T-cell (primary cell): ENCODE measurements around the gene ARL1. TPM values are rescaled to one million over a fixed set of nuclear protein-coding genes. Genes with fewer than 3 reads are reported as not detected.

ENCODE experiments used
- ATAC-seq, 4 experiments: fragments of 200-7000 bp in 3 of 4; fragments of 150-1000 bp in 1 of 4; cut with Tn5 transposase; replicated peaks in 1 of 4; 1 replicate in 3 of 4; 2 replicates in 1 of 4; pipeline ENCODE4 v1.10.0; 2021; ENCODE audit warnings: moderate library complexity in 3 of 4, mild to moderate bottlenecking in 2 of 4, moderate number of reproducible peaks in 1 of 4
- CTCF ChIA-PET, 2 donors: fragments of 300-600 bp; sonication (Branson Sonifier 250); formaldehyde crosslinking; loops; one replicate each; lab custom pipeline; 2022; ENCODE audit warnings: antibody characterized with exemption in 2 of 2; lab: Charles Lee
- POLR2A ChIA-PET, 2 donors: fragments of 300-600 bp; sonication (Branson Sonifier 250); formaldehyde crosslinking; loops; one replicate each; lab custom pipeline; 2022; ENCODE audit warnings: antibody characterized with exemption in 2 of 2; lab: Charles Lee
- DNase-seq, 35 experiments: peaks; one replicate each; pipeline versions ENCODE4 v3.0.0 to v3.0.0-alpha.2; 2013 to 2023
- H3K27ac ChIP-seq: one replicate; pipeline ENCODE4 v1.5.1; 2013; ENCODE audit warnings: low read length
- H3K27me3 ChIP-seq, 2 experiments: replicated peaks in 1 of 2; 1 replicate in 1 of 2; 2 replicates in 1 of 2; pipeline versions ENCODE4 v1.6.1 to v1.7.0; 2013; ENCODE audit warnings: low read length in 1 of 2, mixed read lengths in 1 of 2; ENCODE audit not compliant: control insufficient read depth in 2 of 2, insufficient read depth in 2 of 2; ENCODE audit errors: extremely low read depth in 1 of 2
- H3K36me3 ChIP-seq, 2 donors: 1 replicate in 1 of 2; 2 replicates in 1 of 2; pipeline versions ENCODE4 v1.6.1 to v1.7.0; 2013; ENCODE audit warnings: low read length in 1 of 2; ENCODE audit not compliant: control insufficient read depth in 2 of 2, insufficient read depth in 1 of 2; ENCODE audit errors: extremely low read depth in 1 of 2
- H3K4me1 ChIP-seq, 2 experiments: 1 replicate in 1 of 2; 2 replicates in 1 of 2; pipeline versions ENCODE4 v1.6.1 to v1.7.0; 2013; ENCODE audit warnings: low read length in 2 of 2, mixed read lengths in 1 of 2; ENCODE audit not compliant: insufficient read depth in 2 of 2, control insufficient read depth in 1 of 2; ENCODE audit errors: extremely low read depth in 1 of 2
- H3K4me3 ChIP-seq, 2 donors: 1 replicate in 1 of 2; 2 replicates in 1 of 2; pipeline versions ENCODE4 v1.5.1 to v1.7.0; 2013; ENCODE audit warnings: mild to moderate bottlenecking in 2 of 2, low read length in 1 of 2, moderate library complexity in 1 of 2; ENCODE audit not compliant: control insufficient read depth in 1 of 2; ENCODE audit errors: extremely low read depth in 1 of 2
- H3K9me3 ChIP-seq: 2 replicates; pipeline ENCODE4 v1.7.0; 2013
- H3K27ac Mint-ChIP-seq, 2 donors: one replicate each; pipeline ENCODE4 v1.8.0; 2020 to 2021; ENCODE audit warnings: mild to moderate bottlenecking in 2 of 2, mixed read lengths in 2 of 2
- H3K27me3 Mint-ChIP-seq, 2 donors: one replicate each; pipeline ENCODE4 v1.8.0; 2021 to 2022; ENCODE audit warnings: mixed read lengths in 2 of 2
- H3K36me3 Mint-ChIP-seq: one replicate; pipeline ENCODE4 v1.8.0; 2021; ENCODE audit warnings: mixed read lengths
- H3K4me1 Mint-ChIP-seq, 3 donors: one replicate each; pipeline ENCODE4 v1.8.0; 2020 to 2022; ENCODE audit warnings: mixed read lengths in 3 of 3, mild to moderate bottlenecking in 1 of 3
- H3K4me3 Mint-ChIP-seq, 3 donors: one replicate each; pipeline ENCODE4 v1.8.0; 2020 to 2022; ENCODE audit warnings: mild to moderate bottlenecking in 3 of 3, mixed read lengths in 3 of 3, moderate library complexity in 3 of 3
- H3K9me3 Mint-ChIP-seq, 3 donors: one replicate each; pipeline ENCODE4 v1.8.0; 2020 to 2022; ENCODE audit warnings: mixed read lengths in 3 of 3
- WGBS: methylation state at CpG from one replicate; pipeline ENCODE4 v1.1.5; 2013; ENCODE audit warnings: missing lambda C conversion rate; ENCODE audit not compliant: insufficient coverage; 5-methylcytosine and 5-hydroxymethylcytosine counted together
- total RNA-seq, 35 experiments: library from RNA in 6 of 35; stranded (reverse) in 6 of 35; fragments of 120-200 nt in 1 of 35; gene quantifications; one replicate each; pipeline versions ENCODE4 v1.2.1 to v1.2.4 and lab custom pipeline; 2013 to 2026

ARL1 gene
- total RNA-seq, 5 donors from 2014 or later (not counting 1 experiment from before 2014, with no cell fraction given): 27.9 to 36.2 (median 32.3) TPM

DNA sequence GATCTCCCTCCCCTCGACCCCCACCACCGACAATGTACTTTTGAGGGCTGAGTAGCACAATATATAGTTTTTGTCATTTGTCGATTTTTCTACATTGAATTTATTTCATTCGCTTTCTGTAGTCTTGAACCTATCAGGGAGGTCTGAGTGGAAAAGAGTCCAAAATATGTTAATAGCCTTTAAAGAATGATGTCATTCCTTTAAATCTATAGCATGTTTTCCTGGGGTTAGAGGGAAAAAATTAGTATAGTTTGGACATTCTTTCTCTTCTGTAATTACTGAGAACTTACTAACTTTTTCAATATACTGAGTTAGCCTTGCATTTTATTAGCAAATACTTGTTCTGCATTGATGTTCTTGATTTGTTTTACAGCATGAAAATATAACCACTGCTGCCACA, 55.9 kb downstream of the ARL1 start:
- H3K9me3 Mint-ChIP-seq: peaks cover 2 to 9% (median 3%) of the 10 kb centered on the region in 3 donors
- DNase-seq: no peak
- H3K4me1 Mint-ChIP-seq: no peaks in the 10 kb centered on the region
- Histone ChIP-seq H3K27ac (no peak overlapping the region), H3K4me3 (no peak overlapping the region), H3K9me3 (no peaks in the 10 kb centered on the region), H3K36me3 (peaks cover 13 to 55% of the 10 kb centered on the region in 2 donors), H3K27me3 (no peaks in the 10 kb centered on the region), H3K4me1 (no peaks in the 10 kb centered on the region)
- H3K36me3 Mint-ChIP-seq: peaks cover 74% of the 10 kb centered on the region
- no peaks in the 10 kb centered on the region for H3K27me3 Mint-ChIP-seq
- H3K4me3 Mint-ChIP-seq: no peak overlapping the region
- POLR2A ChIA-PET: no interaction called here
- H3K27ac Mint-ChIP-seq: no peak overlapping the region
- ATAC-seq: no peak
- CTCF ChIA-PET: no interaction called here
- no CpG with 5 or more reads among the region's 4 CpGs for WGBS

DNA sequence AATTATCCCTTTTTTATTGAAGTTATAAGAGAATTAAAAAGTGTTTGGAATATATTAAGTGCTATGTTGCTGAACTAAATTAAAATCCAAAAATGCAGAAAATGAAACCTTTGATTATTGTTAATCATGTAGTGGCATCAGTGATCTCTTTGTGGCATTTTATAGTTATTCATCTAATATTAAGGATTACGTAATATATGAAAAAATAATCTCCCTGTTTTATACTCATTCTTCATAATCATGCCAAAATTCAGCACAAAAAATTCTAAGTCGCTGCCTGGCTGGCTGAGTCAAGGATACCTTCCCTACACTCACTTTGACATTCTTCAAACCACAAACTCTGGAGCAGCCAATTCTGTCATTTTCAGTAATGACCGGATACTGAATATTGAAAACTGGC, 63.7 kb downstream of the ARL1 start:
- peaks cover 63% of the 10 kb centered on the region for H3K36me3 Mint-ChIP-seq
- POLR2A ChIA-PET: no interaction called here

More for the DNA sequence above, 63.7 kb downstream of the ARL1 start:
- DNase-seq (no peak), ATAC-seq (no peak)
- no peak overlapping the region for H3K4me3 Mint-ChIP-seq
- no peaks in the 10 kb centered on the region for H3K4me1 Mint-ChIP-seq
- Histone ChIP-seq H3K27ac (no peak overlapping the region), H3K4me1 (no peaks in the 10 kb centered on the region), H3K36me3 (peaks cover 4 to 63% of the 10 kb centered on the region in 2 donors), H3K27me3 (no peaks in the 10 kb centered on the region), H3K4me3 (no peak overlapping the region), H3K9me3 (no peaks in the 10 kb centered on the region)
- no peaks in the 10 kb centered on the region for H3K27me3 Mint-ChIP-seq
- WGBS: 100% methylated on average over 1 of the region's 3 CpGs
- CTCF ChIA-PET: no interaction called here
- peaks cover 2 to 6% (median 3%) of the 10 kb centered on the region in 3 donors for H3K9me3 Mint-ChIP-seq
- no peak overlapping the region for H3K27ac Mint-ChIP-seq

Other genes starting within 250 kb of the ARL1 start
- not detected for gene SLC5A8, start 197.5 kb downstream of the ARL1 start, total RNA-seq
- 10 to 100 TPM; 12.7 to 16.9 (median 14.6) TPM for gene UTP20, start 127.7 kb downstream of the ARL1 start, total RNA-seq
- not detected for gene SPIC, start 67.6 kb upstream of the ARL1 start, total RNA-seq
- gene MYBPC1, start 187.2 kb upstream of the ARL1 start, total RNA-seq: not detected